Measurements from ENCODE around the gene AP1S3. TPM values are rescaled to one million over a fixed set of nuclear protein-coding genes. Genes with fewer than 3 reads are reported as not detected.

AP1S3 gene
- total RNA-seq, 1 donor from 2014 or later, result 5.1 TPM

GRCh38 chr2:223722226-223722625 is 115.2 kb downstream of the AP1S3 start:
- no peak overlapping the region for H3K9ac ChIP-seq
- no peaks in the 10 kb centered on the region for H3K9me3 ChIP-seq (ENCODE audit: low read depth)
- H3F3A ChIP-seq (ENCODE audit: low read depth), result peaks cover 30% of the 10 kb centered on the region
- no peak overlapping the region for H3K4me3 Mint-ChIP-seq
- H3K4me3 ChIP-seq, result no peak overlapping the region
- H3K79me2 ChIP-seq (ENCODE audit: low read depth), result no peaks in the 10 kb centered on the region
- no peaks in the 10 kb centered on the region for H3K27me3 ChIP-seq
- H3K27me3 Mint-ChIP-seq (ENCODE audit: insufficient read depth, low read depth), result peaks cover 10% of the 10 kb centered on the region
- H3K4me1 Mint-ChIP-seq, result peaks cover 53% of the 10 kb centered on the region
- H3K36me3 Mint-ChIP-seq, result peaks cover 29% of the 10 kb centered on the region
- H3K4me1 ChIP-seq, result peaks cover 19% of the 10 kb centered on the region
- no peak for TF ChIP-seq EZH2phosphoT487 (IDR thresholded peaks at IDR 0.05)
- H4K20me1 ChIP-seq (ENCODE audit: low read depth), result no peaks in the 10 kb centered on the region
- no peak for DNase-seq (ENCODE audit: low spot score)
- peaks cover 21% of the 10 kb centered on the region for H3K9me3 Mint-ChIP-seq
- H3K27ac ChIP-seq, result no peak overlapping the region
- no peaks in the 10 kb centered on the region for H3K36me3 ChIP-seq
- no peak overlapping the region for H3K4me2 ChIP-seq
- no peak overlapping the region for H3K27ac Mint-ChIP-seq
- H2AFZ ChIP-seq (replicated peaks), result no peak overlapping the region

- Histone ChIP-seq H4K20me1 (ENCODE audit: low read depth) (no peaks in the 10 kb centered on the region), H3K27me3 (no peaks in the 10 kb centered on the region), H3K27ac (no peak overlapping the region), H3K4me2 (no peak overlapping the region), H2AFZ (replicated peaks) (no peak overlapping the region), H3K79me2 (ENCODE audit: low read depth) (no peaks in the 10 kb centered on the region), H3K4me1 (peaks cover 16% of the 10 kb centered on the region), H3K36me3 (no peaks in the 10 kb centered on the region), H3F3A (ENCODE audit: low read depth) (peaks cover 25% of the 10 kb centered on the region), H3K9ac (no peak overlapping the region), H3K4me3 (no peak overlapping the region), H3K9me3 (ENCODE audit: low read depth) (no peaks in the 10 kb centered on the region)
- H3K4me1 Mint-ChIP-seq, result peaks cover 48% of the 10 kb centered on the region
- peaks cover 26% of the 10 kb centered on the region for H3K9me3 Mint-ChIP-seq
- peaks cover 10% of the 10 kb centered on the region for H3K27me3 Mint-ChIP-seq (ENCODE audit: insufficient read depth, low read depth)
- no peak overlapping the region for H3K27ac Mint-ChIP-seq
- TF ChIP-seq CTCF (IDR thresholded peaks at IDR 0.05), result no peak
- no peak for TF ChIP-seq EZH2 (IDR thresholded peaks at IDR 0.05)
- TF ChIP-seq EZH2phosphoT487 (IDR thresholded peaks at IDR 0.05), result no peak
- DNase-seq (ENCODE audit: low spot score), result no peak
- H3K4me3 Mint-ChIP-seq, result no peak overlapping the region
- peaks cover 33% of the 10 kb centered on the region for H3K36me3 Mint-ChIP-seq
These were observed 115.6 kb downstream of the AP1S3 start for GRCh38 chr2:223721746-223722145.

GRCh38 chr2:223720367-223720766 is 117.0 kb downstream of the AP1S3 start:
- Mint-ChIP-seq H3K27ac (no peak overlapping the region), H3K27me3 (ENCODE audit: insufficient read depth, low read depth) (peaks cover 8% of the 10 kb centered on the region), H3K9me3 (peaks cover 27% of the 10 kb centered on the region), H3K36me3 (peaks cover 35% of the 10 kb centered on the region), H3K4me1 (peaks cover 34% of the 10 kb centered on the region), H3K4me3 (no peak overlapping the region)
- H3K27me3 ChIP-seq, result no peaks in the 10 kb centered on the region
- no peak for TF ChIP-seq EZH2 (IDR thresholded peaks at IDR 0.05)
- TF ChIP-seq CTCF (IDR thresholded peaks at IDR 0.05), result no peak
- TF ChIP-seq EZH2phosphoT487 (IDR thresholded peaks at IDR 0.05), result no peak
- no peak overlapping the region for H3K9ac ChIP-seq
- H3K4me2 ChIP-seq, result no peak overlapping the region
- no peak overlapping the region for H2AFZ ChIP-seq (replicated peaks)
- H3K79me2 ChIP-seq (ENCODE audit: low read depth), result no peaks in the 10 kb centered on the region
- H3K4me3 ChIP-seq, result no peak overlapping the region
- H3K4me1 ChIP-seq, result peaks cover 5% of the 10 kb centered on the region
- peaks cover 14% of the 10 kb centered on the region for H3F3A ChIP-seq (ENCODE audit: low read depth)
- H3K9me3 ChIP-seq (ENCODE audit: low read depth), result no peaks in the 10 kb centered on the region
- DNase-seq (ENCODE audit: low spot score), result no peak
- H3K36me3 ChIP-seq, result no peaks in the 10 kb centered on the region
- H3K27ac ChIP-seq, result no peak overlapping the region
- H4K20me1 ChIP-seq (ENCODE audit: low read depth), result no peaks in the 10 kb centered on the region

- no peak overlapping the region for H3K27ac Mint-ChIP-seq
- H3F3A ChIP-seq (ENCODE audit: low read depth), result no peaks in the 10 kb centered on the region
- H4K20me1 ChIP-seq (ENCODE audit: low read depth), result no peaks in the 10 kb centered on the region
- peaks cover 2% of the 10 kb centered on the region for H3K27me3 Mint-ChIP-seq (ENCODE audit: insufficient read depth, low read depth)
- TF ChIP-seq EZH2 (IDR thresholded peaks at IDR 0.05) (no peak), CTCF (IDR thresholded peaks at IDR 0.05) (no peak), EZH2phosphoT487 (IDR thresholded peaks at IDR 0.05) (no peak)
- H3K4me3 ChIP-seq, result no peak overlapping the region
- no peak overlapping the region for H3K9ac ChIP-seq
- DNase-seq (ENCODE audit: low spot score), result no peak
- peaks cover 10% of the 10 kb centered on the region for H3K36me3 Mint-ChIP-seq
- no peak overlapping the region for H3K4me2 ChIP-seq
- H3K4me1 ChIP-seq, result no peaks in the 10 kb centered on the region
- no peak overlapping the region for H2AFZ ChIP-seq (replicated peaks)
- H3K27me3 ChIP-seq, result no peaks in the 10 kb centered on the region
- H3K9me3 ChIP-seq (ENCODE audit: low read depth), result no peaks in the 10 kb centered on the region
- no peak overlapping the region for H3K4me3 Mint-ChIP-seq
- no peaks in the 10 kb centered on the region for H3K79me2 ChIP-seq (ENCODE audit: low read depth)
- peaks cover 12% of the 10 kb centered on the region for H3K9me3 Mint-ChIP-seq
- H3K27ac ChIP-seq, result no peak overlapping the region
- peaks cover 3% of the 10 kb centered on the region for H3K4me1 Mint-ChIP-seq
- H3K36me3 ChIP-seq, result no peaks in the 10 kb centered on the region
These were observed 124.7 kb downstream of the AP1S3 start for GRCh38 chr2:223712642-223713041.
